Keratinocyte (primary cell): Measurements from ENCODE around the gene TBC1D8. TPM values are rescaled to one million over a fixed set of nuclear protein-coding genes. Genes with fewer than 3 reads are reported as not detected.

ENCODE experiments used
- DNase-seq: peaks from one replicate; pipeline ENCODE4 v3.0.0-alpha.2; 2011; ENCODE audit warnings: low read depth, missing footprints, low spot score
- FAIRE-seq: peaks from 2 replicates; lab custom pipeline; 2011; peaks lifted over from hg19 to GRCh38; lab: Jason Lieb, UNC
- H2AFZ ChIP-seq: 2 replicates; pipeline ENCODE4 v1.6.0; 2012; ENCODE audit warnings: low read length, control low read depth, inconsistent platforms; ENCODE audit not compliant: control insufficient read depth
- H3K27ac ChIP-seq: 2 replicates; pipeline ENCODE4 v1.5.1; 2011; ENCODE audit warnings: low read length; ENCODE audit not compliant: control insufficient read depth, insufficient read depth
- H3K27me3 ChIP-seq: 3 replicates; pipeline ENCODE4 v1.6.0; 2011; ENCODE audit warnings: low read length; ENCODE audit not compliant: control insufficient read depth, insufficient read depth; ENCODE audit errors: extremely low read depth
- H3K36me3 ChIP-seq, 2 experiments: 2 replicates in 1 of 2; 3 replicates in 1 of 2; pipeline ENCODE4 v1.5.1; 2011; ENCODE audit warnings: low read length in 2 of 2, mild to moderate bottlenecking in 1 of 2; ENCODE audit not compliant: control insufficient read depth in 2 of 2, insufficient read depth in 2 of 2; ENCODE audit errors: extremely low read depth in 1 of 2
- H3K4me1 ChIP-seq: 3 replicates; pipeline ENCODE4 v1.5.1; 2011; ENCODE audit warnings: low read length; ENCODE audit not compliant: control insufficient read depth, insufficient read depth; ENCODE audit errors: extremely low read depth
- H3K4me2 ChIP-seq: 3 replicates; pipeline ENCODE4 v1.6.0; 2011; ENCODE audit warnings: low read depth, low read length; ENCODE audit not compliant: control insufficient read depth, insufficient read depth; ENCODE audit errors: extremely low read depth
- H3K4me3 ChIP-seq, 3 experiments: fragments of 200-600 bp in 1 of 3; sonication (generic) in 1 of 3; 2 replicates in 2 of 3; 3 replicates in 1 of 3; pipeline ENCODE4 v1.5.1; 2011 to 2016; ENCODE audit warnings: low read length in 3 of 3, mild to moderate bottlenecking in 3 of 3, control low read depth in 2 of 3, inconsistent platforms in 1 of 3, low read depth in 1 of 3, mixed read lengths in 1 of 3, mixed run types in 1 of 3, moderate library complexity in 1 of 3; ENCODE audit not compliant: control insufficient read depth in 2 of 3, insufficient read depth in 2 of 3; ENCODE audit errors: extremely low read depth in 1 of 3
- H3K79me2 ChIP-seq: 2 replicates; pipeline ENCODE4 v1.6.0; 2012; ENCODE audit warnings: low read length; ENCODE audit not compliant: control insufficient read depth, insufficient read depth
- H3K9ac ChIP-seq: 3 replicates; pipeline ENCODE4 v1.6.0; 2011; ENCODE audit warnings: low read length; ENCODE audit not compliant: control insufficient read depth, insufficient read depth; ENCODE audit errors: extremely low read depth
- H3K9me1 ChIP-seq: 3 replicates; pipeline ENCODE4 v1.6.0; 2011; ENCODE audit warnings: low read length; ENCODE audit not compliant: control insufficient read depth, insufficient read depth; ENCODE audit errors: extremely low read depth
- H3K9me3 ChIP-seq: 2 replicates; pipeline ENCODE4 v1.5.1; 2012; ENCODE audit warnings: low read depth, low read length; ENCODE audit not compliant: control insufficient read depth
- H4K20me1 ChIP-seq: 3 replicates; pipeline ENCODE4 v1.6.0; 2011; ENCODE audit warnings: low read length; ENCODE audit not compliant: control insufficient read depth, insufficient read depth; ENCODE audit errors: extremely low read depth
- CTCF ChIP-seq, 3 experiments: IDR thresholded peaks in 1 of 3; conservative IDR thresholded peaks in 1 of 3; optimal IDR thresholded peaks in 1 of 3; 2 replicates in 2 of 3; 3 replicates in 1 of 3; pipeline versions ENCODE3 to v1.5.1; 2011; ENCODE audit warnings: low read length in 3 of 3, mild to moderate bottlenecking in 3 of 3, moderate library complexity in 2 of 3, control low read depth in 1 of 3, inconsistent platforms in 1 of 3; ENCODE audit not compliant: insufficient read depth in 2 of 3; ENCODE audit errors: extremely low read depth in 1 of 3
- EZH2 ChIP-seq: IDR thresholded peaks from one replicate; pipeline ENCODE4 v1.6.1; 2012; ENCODE audit warnings: inconsistent platforms, mild to moderate bottlenecking, low read length, moderate library complexity
- dilution Hi-C: fragments of 300-500 bp; cut with MboI; formaldehyde crosslinking; loops from one replicate; pipeline ENCODE4 v1.7.0; 2020; ENCODE audit warnings: low sequenced_read_pairs; ENCODE audit not compliant: extremely low pct_ligation_motif_present
- polyA plus RNA-seq, 5 experiments: library from polyadenylated mRNA; depleted of rRNA in 3 of 5; stranded (reverse) in 3 of 5; stranded (forward) in 1 of 5; unstranded in 1 of 5; fragments of >200 nt; gene quantifications; 1 replicate in 1 of 5; 2 replicates in 3 of 5; 3 replicates in 1 of 5; pipeline versions ENCODE4 v1.2.1 to v1.2.3, GENCODE V29; 2011 to 2012; ENCODE audit warnings: missing spikeins in 2 of 5, low read depth in 1 of 5, low replicate concordance in 1 of 5

The TBC1D8 gene
- polyA plus RNA-seq, 1 donor (not counting 4 experiments of a cell fraction or from before 2014, with no cell fraction given), result 13.8 TPM

GRCh38 chr2:101030866-101031554, 120.2 kb downstream of the TBC1D8 start:
- H3K9me3 ChIP-seq, result no peaks in the 10 kb centered on the region
- H3K9me1 ChIP-seq, result no peaks in the 10 kb centered on the region
- FAIRE-seq, result no peak
- H4K20me1 ChIP-seq, result no peaks in the 10 kb centered on the region
- H3K27me3 ChIP-seq, result no peaks in the 10 kb centered on the region
- no peaks in the 10 kb centered on the region for H3K79me2 ChIP-seq
- peaks cover 12 to 24% of the 10 kb centered on the region in 2 experiments for H3K36me3 ChIP-seq
- H3K4me1 ChIP-seq, result no peaks in the 10 kb centered on the region
- dilution Hi-C loops, result loop anchor here (25.0 kb wide), 1 partner anchor 181 kb away; no protein-coding TSS in a partner anchor
- H3K4me3 ChIP-seq, result no peak overlapping the region
- H3K9ac ChIP-seq, result no peak overlapping the region
- TF ChIP-seq CTCF (optimal IDR thresholded peaks at IDR 0.05 in 1 of 3, IDR thresholded peaks at IDR 0.05 in 1 of 3, conservative IDR thresholded peaks at IDR 0.05 in 1 of 3; ENCODE audit: extremely low read depth in 1 of 3, insufficient read depth in 2 of 3, low read length in 3 of 3) (peak in 1 of 3 experiments; percentile 30), EZH2 (no peak)
- no peak overlapping the region for H3K4me2 ChIP-seq
- DNase-seq, result no peak
- H2AFZ ChIP-seq, result no peak overlapping the region
- H3K27ac ChIP-seq, result no peak overlapping the region

- Histone ChIP-seq H3K4me3 (no peak overlapping the region), H3K79me2 (no peaks in the 10 kb centered on the region), H2AFZ (no peak overlapping the region), H3K9me1 (no peaks in the 10 kb centered on the region), H3K4me1 (no peaks in the 10 kb centered on the region), H3K4me2 (no peak overlapping the region), H3K9me3 (no peaks in the 10 kb centered on the region), H3K36me3 (peaks cover 3 to 12% of the 10 kb centered on the region in 2 experiments), H3K27me3 (no peaks in the 10 kb centered on the region), H3K27ac (no peak overlapping the region), H4K20me1 (no peaks in the 10 kb centered on the region), H3K9ac (no peak overlapping the region)
- FAIRE-seq (no peak), DNase-seq (no peak)
- TF ChIP-seq EZH2 (no peak), CTCF (optimal IDR thresholded peaks at IDR 0.05 in 1 of 3, IDR thresholded peaks at IDR 0.05 in 1 of 3, conservative IDR thresholded peaks at IDR 0.05 in 1 of 3; ENCODE audit: extremely low read depth in 1 of 3, insufficient read depth in 2 of 3, low read length in 3 of 3) (no peak)
- dilution Hi-C loops, result loop anchor here (25.0 kb wide), 1 partner anchor 184 kb away; no protein-coding TSS in a partner anchor
These were observed 123.3 kb downstream of the TBC1D8 start for GRCh38 chr2:101027852-101028251.
